Endothelial cell (in vitro differentiated cells): Measurements from ENCODE around the gene ITPR3. TPM values are rescaled to one million over a fixed set of nuclear protein-coding genes. Genes with fewer than 3 reads are reported as not detected.

ENCODE experiments used
- DNase-seq: peaks from one replicate; pipeline ENCODE4 v3.0.0; 2021; ENCODE audit warnings: low spot score
- H3K27ac Mint-ChIP-seq: one replicate; pipeline ENCODE4 v1.8.0; 2021; ENCODE audit warnings: mixed read lengths, inconsistent platforms; ENCODE audit not compliant: unreplicated experiment
- H3K27me3 Mint-ChIP-seq: one replicate; pipeline ENCODE4 v1.8.0; 2021; ENCODE audit warnings: mild to moderate bottlenecking, moderate library complexity, mixed read lengths, inconsistent platforms; ENCODE audit not compliant: unreplicated experiment
- H3K36me3 Mint-ChIP-seq: one replicate; pipeline ENCODE4 v1.8.0; 2021; ENCODE audit warnings: mild to moderate bottlenecking, low read depth, mixed read lengths, inconsistent platforms; ENCODE audit not compliant: unreplicated experiment
- H3K4me1 Mint-ChIP-seq: one replicate; pipeline ENCODE4 v1.8.0; 2021; ENCODE audit warnings: mild to moderate bottlenecking, mixed read lengths, inconsistent platforms; ENCODE audit not compliant: unreplicated experiment
- H3K4me3 Mint-ChIP-seq: one replicate; pipeline ENCODE4 v1.8.0; 2021; ENCODE audit warnings: mild to moderate bottlenecking, mixed read lengths, inconsistent platforms; ENCODE audit not compliant: unreplicated experiment
- H3K9me3 Mint-ChIP-seq: one replicate; pipeline ENCODE4 v1.8.0; 2021; ENCODE audit warnings: mixed read lengths, inconsistent platforms; ENCODE audit not compliant: unreplicated experiment
- CTCF ChIP-seq: fragments of 200-600 bp; sonication (generic); IDR thresholded peaks from one replicate; pipeline ENCODE4 v1.5.0; 2021; ENCODE audit warnings: antibody characterized with exemption; ENCODE audit not compliant: unreplicated experiment
- total RNA-seq: library from RNA; stranded (reverse); fragmentation: NEBNext Ultra II Directional; extraction: Animal tissue kit (Norgen Biotek cat#: 25700); gene quantifications from one replicate; pipeline ENCODE4 v1.2.1, GENCODE V29; 2021; ENCODE audit not compliant: unreplicated experiment

Gene ITPR3
- total RNA-seq, 1 donor from 2014 or later, result 124 TPM

GRCh38 chr6:33609019-33609418 lies 12.1 kb upstream of the ITPR3 start:
- no peak for DNase-seq
- no peak for TF ChIP-seq CTCF
- Mint-ChIP-seq H3K27ac (peak overlapping the region; percentile 74), H3K36me3 (no peaks in the 10 kb centered on the region), H3K9me3 (no peaks in the 10 kb centered on the region), H3K4me1 (peaks cover 35% of the 10 kb centered on the region), H3K27me3 (peaks cover 10% of the 10 kb centered on the region), H3K4me3 (peak overlapping the region; percentile 25)

DNA sequence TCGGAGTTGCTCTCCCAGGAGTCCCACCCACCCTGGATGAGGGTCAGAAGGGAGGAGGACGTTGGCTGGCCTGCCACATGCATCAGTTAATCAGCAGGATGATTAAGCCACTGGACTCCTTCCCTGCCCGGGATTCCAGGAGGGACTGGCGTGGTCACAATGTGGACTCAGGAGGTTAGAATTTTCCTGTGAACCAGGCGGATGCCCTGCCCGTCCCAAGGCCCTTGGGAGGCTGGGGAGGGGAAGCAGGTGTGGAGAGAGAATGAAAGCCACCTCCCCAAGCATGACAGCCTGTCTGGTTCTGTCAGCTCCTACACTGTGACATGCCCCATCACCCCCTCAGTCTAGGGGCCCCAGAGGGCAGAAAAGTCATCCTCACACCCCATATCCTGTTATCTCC lies 11.6 kb upstream of the ITPR3 start:
- Mint-ChIP-seq H3K9me3 (no peaks in the 10 kb centered on the region), H3K4me3 (no peak overlapping the region), H3K4me1 (peaks cover 35% of the 10 kb centered on the region), H3K36me3 (no peaks in the 10 kb centered on the region), H3K27me3 (peaks cover 10% of the 10 kb centered on the region), H3K27ac (peak overlapping the region; percentile 91)
- no peak for TF ChIP-seq CTCF
- DNase-seq, result no peak

DNA sequence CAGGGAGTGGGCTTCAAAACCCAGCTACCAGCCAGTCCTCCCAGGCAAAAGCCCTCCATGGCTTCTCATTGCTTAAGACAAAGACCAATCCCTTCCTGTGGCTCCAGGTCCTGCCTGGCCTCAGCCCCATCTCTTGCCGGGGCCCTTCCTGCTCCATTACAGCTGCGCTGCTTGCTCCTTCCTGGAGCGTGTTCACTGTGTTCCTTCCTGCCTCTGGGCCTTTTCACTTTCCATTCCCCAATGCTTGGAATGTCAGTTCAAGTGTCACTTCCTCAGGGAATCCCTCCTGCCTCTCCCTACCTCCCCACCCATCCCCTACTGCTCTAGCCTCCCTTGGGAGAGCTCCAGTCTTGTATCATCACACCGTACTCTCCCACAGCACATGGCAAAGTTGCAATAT lies 11.1 kb upstream of the ITPR3 start:
- Mint-ChIP-seq H3K36me3 (no peaks in the 10 kb centered on the region), H3K27me3 (peaks cover 10% of the 10 kb centered on the region), H3K4me3 (peak overlapping the region; percentile 65), H3K9me3 (no peaks in the 10 kb centered on the region), H3K27ac (peak overlapping the region; percentile 91), H3K4me1 (peaks cover 35% of the 10 kb centered on the region)
- peak; percentile 52 for DNase-seq
- TF ChIP-seq CTCF, result no peak

GRCh38 chr6:33610779-33611732 lies 10.1 kb upstream of the ITPR3 start:
- no peak for TF ChIP-seq CTCF
- Mint-ChIP-seq H3K27ac (peak overlapping the region; percentile 42), H3K4me3 (no peak overlapping the region), H3K4me1 (peaks cover 35% of the 10 kb centered on the region), H3K9me3 (no peaks in the 10 kb centered on the region), H3K27me3 (peaks cover 12% of the 10 kb centered on the region), H3K36me3 (no peaks in the 10 kb centered on the region)
- DNase-seq, result no peak

DNA sequence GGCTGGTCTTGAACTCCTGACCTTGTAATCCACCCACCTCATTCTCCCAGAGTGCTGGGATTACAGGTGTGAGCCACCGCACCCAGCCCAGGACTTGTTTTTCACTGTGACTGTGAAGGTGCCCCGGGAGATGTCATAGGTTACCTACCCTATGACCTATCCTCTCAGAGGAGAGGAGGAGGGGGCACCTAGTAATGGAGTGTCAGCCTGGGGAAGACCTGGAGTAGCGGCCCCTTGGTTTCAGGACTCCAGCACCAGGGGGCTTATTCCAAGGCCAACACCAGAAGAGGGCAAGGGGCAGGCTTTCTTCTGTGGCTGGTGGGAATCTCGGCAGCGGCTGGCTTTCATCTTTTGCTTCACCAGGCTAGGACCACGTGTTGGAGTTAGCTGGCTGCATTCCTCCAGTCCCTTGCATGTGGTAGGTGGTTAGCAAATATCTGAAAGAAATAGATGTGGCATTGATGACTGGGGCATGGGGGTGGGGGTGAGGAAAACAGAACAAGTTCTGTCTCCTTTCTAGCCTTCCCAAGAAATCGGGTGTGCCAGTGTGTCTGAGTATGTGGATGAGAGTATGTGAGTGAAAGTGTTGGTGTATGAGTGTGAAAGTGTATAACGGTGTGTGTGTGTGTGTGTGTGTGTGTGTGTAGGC lies 7.9 kb upstream of the ITPR3 start:
- no peak for DNase-seq
- H3K9me3 Mint-ChIP-seq, result no peaks in the 10 kb centered on the region
- TF ChIP-seq CTCF, result no peak
- peaks cover 12% of the 10 kb centered on the region for H3K27me3 Mint-ChIP-seq
- H3K36me3 Mint-ChIP-seq, result no peaks in the 10 kb centered on the region
- peaks cover 34% of the 10 kb centered on the region for H3K4me1 Mint-ChIP-seq
- peak overlapping the region; percentile 39 for H3K4me3 Mint-ChIP-seq
- no peak overlapping the region for H3K27ac Mint-ChIP-seq
